Memory B cell (primary cell): ENCODE results near the gene EDEM1.

Source experiments
- ATAC-seq: fragments of 150-1000 bp; cut with Tn5 transposase; 2 replicates; pipeline ENCODE4 v1.10.0; 2021; ENCODE audit warnings: low read depth, mild to moderate bottlenecking, moderate library complexity
- DNase-seq, 2 donors: peaks; one replicate each; pipeline ENCODE4 v3.0.0; 2022; ENCODE audit warnings: low spot score in 2 of 2
- H3K27ac Mint-ChIP-seq: one replicate; pipeline ENCODE4 v1.8.0; 2022; ENCODE audit warnings: mild to moderate bottlenecking, moderate library complexity, mixed read lengths
- H3K27me3 Mint-ChIP-seq: one replicate; pipeline ENCODE4 v1.8.0; 2022; ENCODE audit warnings: mixed read lengths
- H3K36me3 Mint-ChIP-seq: one replicate; pipeline ENCODE4 v1.8.0; 2022; ENCODE audit warnings: mild to moderate bottlenecking, mixed read lengths
- H3K4me1 Mint-ChIP-seq: one replicate; pipeline ENCODE4 v1.8.0; 2022; ENCODE audit warnings: mixed read lengths
- H3K4me3 Mint-ChIP-seq: one replicate; pipeline ENCODE4 v1.8.0; 2022; ENCODE audit warnings: mild to moderate bottlenecking, moderate library complexity, mixed read lengths
- H3K9me3 Mint-ChIP-seq: one replicate; pipeline ENCODE4 v1.8.0; 2022; ENCODE audit warnings: mixed read lengths

Gene EDEM1

GRCh38 chr3:5267889-5268288 is 80.4 kb downstream of the EDEM1 start:
- ATAC-seq: no peak
- Mint-ChIP-seq H3K27ac (no peak overlapping the region), H3K27me3 (no peaks in the 10 kb centered on the region), H3K36me3 (peaks cover 5% of the 10 kb centered on the region), H3K4me1 (peaks cover 15% of the 10 kb centered on the region), H3K4me3 (no peak overlapping the region), H3K9me3 (peaks cover 2% of the 10 kb centered on the region)
- DNase-seq: no peak
